Limb (tissue), 2 donors: ENCODE results near the gene RNF224.

ENCODE experiments used
- DNase-seq, 2 donors: peaks; one replicate each; pipeline ENCODE4 v3.0.0-alpha.2; 2016; ENCODE audit errors: extremely low spot score in 2 of 2

RNF224 gene

GRCh38 chr9:137227054-137227852, at the start of gene RNF224:
RNF224 (plus strand) TSS chr9:137227502; CDS start chr9:137228336, 834 bp downstream.
- DNase-seq: peak in 1 of 2 donors; percentile 85

GRCh38 chr9:137178201-137178938, 48.9 kb upstream of the RNF224 start:
- DNase-seq: no peak

DNA sequence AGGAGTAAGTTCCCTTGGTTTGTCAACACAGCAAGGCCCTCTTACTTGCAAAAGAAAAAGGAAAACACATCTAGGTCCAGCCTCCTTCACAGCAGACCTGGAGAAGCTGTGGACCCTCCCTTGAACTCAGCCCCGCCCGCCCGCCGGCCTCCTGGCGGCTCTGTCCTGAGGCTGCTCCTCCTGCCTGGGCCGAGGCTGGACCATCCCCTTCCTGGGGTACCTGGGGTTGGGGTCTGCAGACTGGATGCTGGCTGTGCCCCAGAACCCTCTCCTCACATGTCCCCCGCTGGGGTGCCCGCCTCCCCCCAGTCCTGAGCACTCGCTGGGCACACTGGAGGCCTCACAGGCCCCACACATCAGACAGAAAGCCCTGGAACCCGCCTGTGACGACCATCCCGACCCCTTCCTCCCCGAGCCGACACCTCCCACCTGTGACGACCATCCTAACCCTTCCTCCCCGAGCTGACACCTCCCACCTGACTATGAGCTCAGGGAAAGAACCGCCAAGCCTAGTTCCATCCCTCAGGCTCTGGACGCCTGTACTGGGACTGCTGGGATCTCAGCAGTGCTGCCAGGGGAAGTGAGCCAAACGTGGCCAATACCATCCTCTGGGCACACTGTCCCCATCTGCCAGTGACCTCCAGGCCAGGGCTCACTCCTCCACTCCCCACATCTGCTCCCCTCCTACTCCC, 48.2 kb upstream of the RNF224 start:
- no peak for DNase-seq

DNA sequence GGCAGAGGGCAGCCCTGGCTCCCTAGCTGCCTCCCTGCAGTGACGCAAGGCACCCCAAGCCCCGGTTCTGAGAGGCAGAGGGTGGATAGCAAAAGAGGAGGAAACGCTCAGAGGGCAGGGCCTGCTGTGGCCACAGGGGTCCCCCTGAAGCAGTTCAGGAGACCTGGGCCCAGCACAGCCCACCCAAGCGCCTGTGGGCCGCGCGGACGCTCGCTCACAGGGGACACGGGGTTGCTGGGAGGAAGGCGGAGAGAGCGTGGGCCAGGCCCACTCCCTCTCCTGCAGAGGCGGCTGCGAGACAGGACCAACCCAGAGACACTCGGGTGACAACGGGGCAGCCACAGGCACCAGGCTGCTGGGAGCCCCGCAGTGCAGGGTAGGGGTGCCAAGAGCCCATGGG, 47.5 kb upstream of the RNF224 start:
- DNase-seq: no peak

DNA sequence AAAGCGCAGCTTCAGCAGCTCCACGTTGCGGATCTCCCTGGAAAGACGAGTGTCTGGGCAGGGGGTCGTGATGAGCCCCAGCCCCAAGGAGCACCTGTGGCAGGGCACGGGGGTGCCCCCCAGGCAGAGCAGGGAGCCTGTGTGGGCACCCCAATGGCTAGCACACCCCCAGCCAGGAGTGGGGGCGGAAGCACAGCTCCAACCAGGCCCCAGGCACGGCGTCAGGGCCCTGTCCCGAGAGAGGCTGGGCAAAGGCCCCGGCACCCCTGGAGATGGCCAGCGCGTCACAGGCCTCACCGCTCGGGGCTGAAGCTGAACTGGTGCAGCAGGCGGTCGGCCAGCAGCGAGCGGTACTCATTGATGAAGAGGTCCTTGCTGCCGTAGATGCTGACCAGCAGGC, 46.8 kb upstream of the RNF224 start:
- no peak for DNase-seq

DNA sequence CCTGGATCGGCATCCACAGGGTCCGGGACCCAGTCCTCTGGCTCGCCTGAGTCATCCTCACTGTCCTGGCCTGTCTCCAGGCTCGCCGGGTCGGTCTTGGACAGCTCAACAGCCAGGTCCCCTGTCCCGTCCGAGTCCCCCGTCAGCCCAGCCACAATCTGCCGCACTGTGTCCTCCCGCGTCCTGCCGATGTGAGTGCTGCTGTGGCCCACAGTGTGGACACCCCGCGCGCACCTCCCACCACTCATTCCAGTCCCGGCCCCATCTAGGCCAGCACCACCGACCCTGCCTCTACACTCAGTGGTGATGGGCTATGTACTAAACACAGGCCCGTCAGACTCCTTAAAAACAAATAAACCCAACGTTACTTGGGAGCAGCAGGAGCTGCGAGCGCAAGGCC, 45.6 kb upstream of the RNF224 start:
- no peak for DNase-seq

DNA sequence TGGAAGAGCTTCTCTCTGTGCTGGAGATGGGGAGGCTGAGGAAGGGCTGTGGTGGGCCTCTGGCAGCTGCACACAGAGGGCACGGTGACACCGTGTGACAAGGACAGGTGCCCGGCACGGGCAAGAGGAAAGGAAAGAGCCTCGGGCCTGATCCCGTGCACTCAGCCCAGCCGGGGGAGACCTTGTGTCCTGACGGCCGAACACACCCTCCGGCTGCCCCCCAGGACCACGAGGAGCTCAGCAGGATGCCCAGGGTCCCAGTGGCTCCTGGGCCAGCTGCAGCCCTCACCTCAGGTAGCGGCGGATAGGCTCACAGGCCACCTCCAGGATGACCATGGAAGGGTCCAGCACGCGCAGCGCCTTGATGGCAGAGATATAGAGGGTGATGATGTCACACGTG, 44.5 kb upstream of the RNF224 start:
- DNase-seq: no peak

DNA sequence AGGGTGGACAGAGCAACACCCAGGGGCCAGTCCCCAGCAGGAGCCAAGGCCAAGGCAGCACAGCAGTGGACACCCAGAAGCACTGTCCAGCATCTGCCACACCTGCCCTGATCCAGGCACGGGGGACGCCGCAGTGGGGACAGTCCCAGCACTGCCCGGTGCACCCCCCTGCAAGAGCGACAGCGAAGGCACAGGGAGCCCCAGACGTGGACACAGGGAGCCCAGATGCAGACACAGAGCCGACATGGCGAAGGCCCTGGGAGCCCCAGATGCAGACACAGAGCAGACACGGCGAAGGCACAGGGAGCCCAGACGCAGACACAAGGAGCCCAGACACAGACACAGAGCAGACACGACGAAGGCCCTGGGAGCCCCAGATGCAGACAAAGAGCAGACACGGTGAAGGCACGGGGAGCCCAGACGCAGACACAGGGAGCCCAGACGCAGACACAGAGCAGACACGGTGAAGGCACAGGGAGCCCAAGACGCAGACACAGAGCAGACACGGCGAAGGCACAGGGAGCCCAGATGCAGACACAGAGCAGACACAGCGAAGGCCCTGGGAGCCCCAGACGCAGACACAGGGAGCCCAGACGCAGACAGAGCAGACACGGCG, 43.2 kb upstream of the RNF224 start:
- DNase-seq: no peak

- DNase-seq: no peak
Measured at GRCh38 chr9:137184881-137185660, 42.2 kb upstream of the RNF224 start.

DNA sequence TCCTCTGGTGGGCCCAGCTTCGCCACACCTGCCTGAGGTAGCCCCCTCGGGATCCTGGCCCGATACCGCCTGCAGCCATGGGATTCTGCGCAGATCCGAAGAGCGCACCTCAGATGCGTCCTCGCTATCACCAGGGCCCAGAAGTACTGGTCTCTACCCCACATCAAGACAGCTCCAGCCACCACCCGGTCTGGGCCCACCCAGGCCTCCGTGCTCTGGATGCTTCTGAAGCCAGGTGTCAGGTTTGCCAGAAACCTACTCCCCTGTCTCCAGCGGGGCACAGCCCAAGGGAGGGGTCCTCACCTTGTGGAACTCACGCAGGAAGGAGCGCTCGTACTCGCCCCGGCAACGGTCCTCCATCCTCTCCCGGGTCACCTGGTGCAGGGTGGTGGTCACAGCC, 41.4 kb upstream of the RNF224 start:
- no peak for DNase-seq

- DNase-seq: no peak
Measured at GRCh38 chr9:137186385-137186784, 40.9 kb upstream of the RNF224 start.

DNA sequence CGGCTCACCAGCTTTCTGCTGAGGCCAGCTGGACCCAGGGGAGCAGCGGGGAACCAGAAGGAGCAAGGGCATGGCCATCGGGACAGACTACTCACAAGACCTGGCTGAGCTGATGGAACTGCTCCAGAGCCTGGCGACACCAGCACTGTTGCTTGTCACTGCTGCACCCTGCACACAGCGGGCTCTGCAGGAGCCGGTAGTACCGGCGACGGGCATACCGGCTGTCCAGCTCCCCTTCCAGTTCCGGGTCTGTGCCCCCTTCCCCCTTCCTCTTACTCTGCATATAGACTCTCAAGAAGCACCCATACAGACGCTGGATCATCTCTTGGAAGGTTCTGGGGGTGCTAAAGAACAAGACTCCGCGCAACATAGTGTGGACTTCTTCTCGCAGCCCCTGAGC, 39.9 kb upstream of the RNF224 start:
- no peak for DNase-seq

DNA sequence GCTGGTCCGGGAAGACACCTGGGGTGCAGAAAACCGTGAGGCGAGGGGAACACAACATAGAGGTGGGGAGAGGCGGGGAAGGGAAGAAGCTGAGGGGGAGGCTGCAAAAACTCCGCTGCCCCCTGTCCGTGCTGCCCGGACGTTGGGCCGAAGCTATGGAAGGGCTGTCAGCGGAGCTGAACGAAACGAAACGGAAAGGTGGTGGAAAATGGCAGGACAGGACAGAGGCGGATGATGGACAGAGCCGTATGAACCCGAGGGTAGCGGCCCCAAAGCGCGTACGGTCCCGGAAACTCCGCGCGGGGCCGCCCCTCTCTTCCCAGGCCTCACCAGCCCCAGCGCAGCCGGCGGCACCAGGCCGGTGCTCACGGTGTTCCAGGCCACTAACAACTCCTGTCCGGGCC, 39.2 kb upstream of the RNF224 start:
- DNase-seq: no peak

- DNase-seq: peak; percentile 88 to 98
Measured at GRCh38 chr9:137188490-137189296, 38.6 kb upstream of the RNF224 start, which contains the start of the genes ANAPC2 and SSNA1. ANAPC2 (minus strand) TSS chr9:137188560; CDS start chr9:137188532, 28 bp downstream. SSNA1 (plus strand) TSS chr9:137188676; CDS start chr9:137188727, 51 bp downstream.

DNA sequence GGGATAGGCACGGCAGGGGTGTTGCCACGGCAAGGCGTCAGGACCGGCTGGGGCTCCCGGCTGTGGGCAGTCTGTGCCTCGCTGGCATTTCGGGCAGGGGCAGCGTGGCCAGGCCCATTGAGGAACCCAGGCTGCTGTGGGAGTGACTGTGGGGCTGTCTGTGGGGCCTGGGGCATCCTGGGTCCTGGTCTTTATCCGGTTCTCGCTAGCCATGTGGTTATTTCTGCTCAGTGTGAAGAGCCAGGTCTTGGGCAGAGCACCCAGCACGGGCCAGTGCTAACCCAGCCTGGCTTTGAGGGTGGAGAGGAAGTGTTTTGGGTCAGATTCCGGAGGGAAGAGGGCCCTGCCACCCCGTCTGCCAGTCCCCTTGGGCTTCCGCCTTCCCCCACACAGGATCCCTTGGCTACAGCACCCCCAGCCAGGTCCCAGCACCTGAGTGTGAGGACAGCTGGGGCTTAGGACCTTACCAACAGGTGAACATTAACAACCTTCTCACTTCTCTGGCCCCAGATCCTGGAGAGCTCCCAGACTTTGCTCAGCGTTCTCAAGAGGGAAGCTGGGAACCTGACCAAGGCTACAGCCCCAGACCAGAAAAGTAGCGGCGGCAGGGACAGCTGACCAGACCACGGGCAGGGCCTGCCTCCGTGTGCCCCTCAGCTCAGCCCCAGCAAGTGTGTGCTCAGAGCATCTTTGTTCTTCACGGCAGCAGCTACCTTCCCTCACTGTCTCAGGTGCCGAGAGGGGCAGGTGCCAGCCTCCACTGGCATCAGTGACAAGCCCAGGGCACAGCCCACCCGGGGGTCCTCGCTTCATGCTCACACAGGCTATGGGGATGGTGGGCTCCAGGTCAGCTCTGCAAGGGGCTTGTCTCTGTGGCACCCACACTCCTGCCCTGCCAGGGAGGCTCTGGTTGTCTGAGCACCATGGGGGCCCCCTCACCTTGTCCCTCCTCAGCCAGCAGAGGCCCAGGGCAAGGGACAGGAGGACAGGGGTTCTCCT, 37.7 kb upstream of the RNF224 start:
- no peak for DNase-seq

DNA sequence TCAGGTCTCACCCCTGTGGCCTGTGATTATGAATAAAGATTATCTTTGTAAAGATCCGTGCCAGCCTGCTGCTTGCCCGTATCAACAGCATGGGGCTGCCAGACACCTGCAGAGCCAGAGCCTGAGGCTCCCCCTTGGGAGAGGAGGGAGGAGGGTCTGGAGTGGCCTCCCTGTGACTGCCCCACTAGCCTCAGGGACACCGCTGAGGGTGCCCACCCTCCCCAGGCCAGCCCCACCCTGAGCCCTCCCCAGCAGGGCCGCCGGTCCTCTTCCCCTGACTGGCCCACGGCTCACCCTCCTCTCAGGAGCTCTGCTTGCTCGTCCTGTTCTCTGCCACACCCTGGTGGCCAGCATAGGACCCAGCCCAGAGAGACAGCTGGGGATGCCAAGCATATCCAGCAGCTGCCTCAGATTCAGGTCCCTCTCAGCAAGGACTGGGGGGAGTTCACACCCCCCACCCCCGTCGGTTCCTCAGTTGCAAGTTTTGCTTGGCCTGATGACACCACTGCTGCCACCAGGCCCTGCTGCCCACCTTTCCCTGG, 36.9 kb upstream of the RNF224 start:
- DNase-seq: no peak

DNA sequence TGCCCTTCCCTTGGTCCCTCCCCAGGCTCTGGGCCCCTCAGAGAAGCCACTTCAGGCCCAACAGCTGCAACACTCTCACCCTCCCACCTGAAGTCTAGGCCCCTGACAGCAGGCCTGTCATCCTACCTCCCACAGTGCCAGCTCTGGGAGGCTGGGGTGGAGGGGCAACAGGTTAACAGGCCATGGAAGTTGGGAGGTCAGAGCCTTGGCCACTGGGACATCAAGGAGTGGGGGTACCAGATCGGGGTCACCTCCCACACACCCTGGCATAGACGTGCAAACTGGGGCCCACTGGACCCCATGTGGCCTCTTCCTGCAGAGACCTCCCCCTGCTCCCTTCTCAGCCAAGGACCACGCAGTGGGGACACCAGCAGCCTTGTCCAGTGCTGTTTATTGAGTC, 36.1 kb upstream of the RNF224 start:
- no peak for DNase-seq

- no peak for DNase-seq
Measured at GRCh38 chr9:137191691-137192447, 35.4 kb upstream of the RNF224 start.
